ENCODE results near the gene XYLB. TPM values are rescaled to one million over a fixed set of nuclear protein-coding genes. Genes with fewer than 3 reads are reported as not detected.

The XYLB gene
- total RNA-seq, 2 donors from 2014 or later: 4.7 to 6.3 TPM

DNA sequence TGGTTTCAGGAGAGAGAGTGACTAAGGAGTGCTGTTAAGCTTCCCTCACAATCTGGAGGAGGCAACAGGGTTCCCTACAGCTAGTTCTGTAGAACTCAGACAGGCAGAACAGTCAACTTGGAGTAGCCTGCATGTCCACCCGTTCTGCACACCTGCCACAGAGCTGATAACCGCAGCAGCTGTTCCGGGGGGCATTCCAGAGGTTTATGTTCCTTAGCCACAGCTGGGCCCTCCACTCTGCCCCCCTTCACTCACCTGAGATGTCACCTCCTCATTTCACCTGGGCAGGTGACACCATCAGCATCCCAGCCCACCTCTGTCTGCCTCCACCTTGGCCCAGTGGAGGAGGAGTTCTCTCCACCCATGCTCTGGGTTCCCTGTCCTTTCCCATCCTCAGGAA is 22.6 kb downstream of the XYLB start:
- H3K4me3 ChIP-seq (ENCODE audit: low read length): no peak overlapping the region
- no peaks in the 10 kb centered on the region for H3K4me1 Mint-ChIP-seq
- H3K4me3 Mint-ChIP-seq: no peak overlapping the region
- no peaks in the 10 kb centered on the region for H3K27me3 ChIP-seq (ENCODE audit: control insufficient read depth, insufficient read depth, low read length, poor library complexity, severe bottlenecking)
- no peak overlapping the region for H3K9ac ChIP-seq (ENCODE audit: extremely low read depth, low read length, poor library complexity, severe bottlenecking)
- H3K4me1 ChIP-seq (ENCODE audit: control insufficient read depth, insufficient read depth, low read length): no peaks in the 10 kb centered on the region
- no peak overlapping the region for H3K27ac Mint-ChIP-seq
- DNase-seq: no peak
- peaks cover 7% of the 10 kb centered on the region for H3K9me3 ChIP-seq (ENCODE audit: control insufficient read depth, low read length)
- WGBS, 2 experiments (ENCODE audit: insufficient coverage in 1 of 2, insufficient read length in 1 of 2): 97% methylated on average over 3 of the region's 3 CpGs; no CpG with 5 or more reads in 1 of the 2 experiments
- H3K27me3 Mint-ChIP-seq (ENCODE audit: insufficient read depth): no peaks in the 10 kb centered on the region
- TF ChIP-seq, protein P1, sequence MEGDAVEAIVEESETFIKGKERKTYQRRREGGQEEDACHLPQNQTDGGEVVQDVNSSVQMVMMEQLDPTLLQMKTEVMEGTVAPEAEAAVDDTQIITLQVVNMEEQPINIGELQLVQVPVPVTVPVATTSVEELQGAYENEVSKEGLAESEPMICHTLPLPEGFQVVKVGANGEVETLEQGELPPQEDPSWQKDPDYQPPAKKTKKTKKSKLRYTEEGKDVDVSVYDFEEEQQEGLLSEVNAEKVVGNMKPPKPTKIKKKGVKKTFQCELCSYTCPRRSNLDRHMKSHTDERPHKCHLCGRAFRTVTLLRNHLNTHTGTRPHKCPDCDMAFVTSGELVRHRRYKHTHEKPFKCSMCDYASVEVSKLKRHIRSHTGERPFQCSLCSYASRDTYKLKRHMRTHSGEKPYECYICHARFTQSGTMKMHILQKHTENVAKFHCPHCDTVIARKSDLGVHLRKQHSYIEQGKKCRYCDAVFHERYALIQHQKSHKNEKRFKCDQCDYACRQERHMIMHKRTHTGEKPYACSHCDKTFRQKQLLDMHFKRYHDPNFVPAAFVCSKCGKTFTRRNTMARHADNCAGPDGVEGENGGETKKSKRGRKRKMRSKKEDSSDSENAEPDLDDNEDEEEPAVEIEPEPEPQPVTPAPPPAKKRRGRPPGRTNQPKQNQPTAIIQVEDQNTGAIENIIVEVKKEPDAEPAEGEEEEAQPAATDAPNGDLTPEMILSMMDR (conservative IDR thresholded peaks at IDR 0.05): no peak
- H3K27ac ChIP-seq (ENCODE audit: low read depth, low read length): no peak overlapping the region
- H3K36me3 ChIP-seq (ENCODE audit: control insufficient read depth, insufficient read depth, low read length): peaks cover 6% of the 10 kb centered on the region
- peaks cover 49% of the 10 kb centered on the region for H3K36me3 Mint-ChIP-seq (ENCODE audit: low read depth)
- H3K9me3 Mint-ChIP-seq: peaks cover 8% of the 10 kb centered on the region

DNA sequence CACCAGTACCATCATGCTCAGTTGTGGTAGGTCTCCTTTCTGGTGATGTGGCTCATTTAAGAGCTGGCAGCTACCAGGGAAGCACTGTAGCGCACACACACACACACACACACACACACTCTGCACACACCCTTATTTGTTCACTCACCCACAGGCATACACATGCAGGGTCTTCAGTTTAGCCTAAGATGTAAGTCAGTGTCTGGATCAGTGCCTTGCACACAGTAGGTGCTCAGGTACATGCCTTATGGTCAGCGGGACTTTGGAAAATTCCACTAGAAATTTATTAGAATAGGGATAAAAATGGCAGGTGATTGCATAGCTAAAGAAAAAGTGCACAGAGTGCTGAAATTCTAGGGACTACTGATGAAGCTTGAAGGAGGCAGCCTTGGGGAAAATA is 23.6 kb downstream of the XYLB start:
- Histone ChIP-seq H3K27ac (ENCODE audit: low read depth, low read length) (no peak overlapping the region), H3K4me3 (ENCODE audit: low read length) (no peak overlapping the region), H3K9me3 (ENCODE audit: control insufficient read depth, low read length) (peaks cover 7% of the 10 kb centered on the region), H3K27me3 (ENCODE audit: control insufficient read depth, insufficient read depth, low read length, poor library complexity, severe bottlenecking) (no peaks in the 10 kb centered on the region), H3K36me3 (ENCODE audit: control insufficient read depth, insufficient read depth, low read length) (peaks cover 6% of the 10 kb centered on the region), H3K4me1 (ENCODE audit: control insufficient read depth, insufficient read depth, low read length) (no peaks in the 10 kb centered on the region), H3K9ac (ENCODE audit: extremely low read depth, low read length, poor library complexity, severe bottlenecking) (no peak overlapping the region)
- peaks cover 54% of the 10 kb centered on the region for H3K36me3 Mint-ChIP-seq (ENCODE audit: low read depth)
- H3K27ac Mint-ChIP-seq: no peak overlapping the region
- H3K4me1 Mint-ChIP-seq: no peaks in the 10 kb centered on the region
- 76% methylated on average over 2 of the region's 2 CpGs; no CpG with 5 or more reads in 1 of the 2 experiments for WGBS, 2 experiments (ENCODE audit: insufficient coverage in 1 of 2, insufficient read length in 1 of 2)
- TF ChIP-seq, protein P1 (conservative IDR thresholded peaks at IDR 0.05): no peak
- H3K27me3 Mint-ChIP-seq (ENCODE audit: insufficient read depth): no peaks in the 10 kb centered on the region
- no peak overlapping the region for H3K4me3 Mint-ChIP-seq
- peaks cover 8% of the 10 kb centered on the region for H3K9me3 Mint-ChIP-seq
- DNase-seq: no peak

DNA sequence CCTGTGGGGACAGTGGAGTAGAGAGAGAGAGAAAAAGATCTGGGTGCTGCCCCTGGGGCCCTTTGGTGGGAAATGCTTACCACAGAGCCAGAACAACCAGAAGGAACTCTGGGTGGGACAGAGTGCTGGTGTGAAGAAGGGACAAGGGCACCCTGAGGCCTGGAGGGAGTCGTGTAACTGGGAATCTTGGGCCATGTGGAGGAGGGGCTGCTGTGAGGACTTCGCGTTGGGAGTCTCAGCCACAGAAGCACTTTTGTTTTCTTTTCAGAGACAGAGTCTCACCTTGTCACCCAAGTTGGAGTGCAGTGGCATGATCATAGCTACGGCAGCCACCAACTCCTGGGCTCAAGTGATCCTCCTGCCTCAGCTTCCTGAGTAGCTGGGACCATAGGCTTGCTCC is 24.3 kb downstream of the XYLB start:
- no peak overlapping the region for H3K9ac ChIP-seq (ENCODE audit: extremely low read depth, low read length, poor library complexity, severe bottlenecking)
- no peak overlapping the region for H3K27ac Mint-ChIP-seq
- peaks cover 8% of the 10 kb centered on the region for H3K9me3 Mint-ChIP-seq
- H3K36me3 ChIP-seq (ENCODE audit: control insufficient read depth, insufficient read depth, low read length): peaks cover 6% of the 10 kb centered on the region
- DNase-seq: no peak
- no peak overlapping the region for H3K27ac ChIP-seq (ENCODE audit: low read depth, low read length)
- peaks cover 7% of the 10 kb centered on the region for H3K9me3 ChIP-seq (ENCODE audit: control insufficient read depth, low read length)
- H3K4me3 ChIP-seq (ENCODE audit: low read length): no peak overlapping the region
- H3K27me3 ChIP-seq (ENCODE audit: control insufficient read depth, insufficient read depth, low read length, poor library complexity, severe bottlenecking): no peaks in the 10 kb centered on the region
- TF ChIP-seq, protein P1 (conservative IDR thresholded peaks at IDR 0.05): no peak
- WGBS, 2 experiments (ENCODE audit: insufficient coverage in 1 of 2, insufficient read length in 1 of 2): 68% methylated on average over 4 of the region's 4 CpGs; no CpG with 5 or more reads in 1 of the 2 experiments
- H3K4me3 Mint-ChIP-seq: no peak overlapping the region
- H3K27me3 Mint-ChIP-seq (ENCODE audit: insufficient read depth): no peaks in the 10 kb centered on the region
- H3K4me1 Mint-ChIP-seq: no peaks in the 10 kb centered on the region
- peaks cover 57% of the 10 kb centered on the region for H3K36me3 Mint-ChIP-seq (ENCODE audit: low read depth)
- no peaks in the 10 kb centered on the region for H3K4me1 ChIP-seq (ENCODE audit: control insufficient read depth, insufficient read depth, low read length)

All from endodermal cell (in vitro differentiated cells).